WTC11 (cell line): ENCODE results near the gene RIMBP2. TPM values are rescaled to one million over a fixed set of nuclear protein-coding genes. Genes with fewer than 3 reads are reported as not detected.

Source experiments
- ATAC-seq: fragments of 200-7000 bp; cut with Tn5 transposase; 2 replicates; pipeline ENCODE4 v1.10.0; 2021; ENCODE audit warnings: mild to moderate bottlenecking, moderate library complexity
- CTCF ChIA-PET: fragments of 300-600 bp; sonication (Branson Sonifier 250); formaldehyde crosslinking; loops from one replicate; lab custom pipeline; 2021; ENCODE audit warnings: antibody characterized with exemption; lab: Charles Lee
- POLR2A ChIA-PET: fragments of 350-600 bp; sonication (Branson Sonifier 250); formaldehyde crosslinking; loops from one replicate; lab custom pipeline; 2021; ENCODE audit warnings: antibody characterized with exemption; lab: Charles Lee
- DNase-seq: peaks from one replicate; pipeline ENCODE4 v3.0.0; 2021; ENCODE audit warnings: low spot score
- H3K27ac Mint-ChIP-seq: 2 replicates; pipeline ENCODE4 v1.8.0; 2021; ENCODE audit warnings: mixed read lengths
- H3K27me3 Mint-ChIP-seq: 2 replicates; pipeline ENCODE4 v1.8.0; 2021; ENCODE audit warnings: low read depth, mild to moderate bottlenecking, moderate library complexity, mixed read lengths
- H3K36me3 Mint-ChIP-seq: 2 replicates; pipeline ENCODE4 v1.8.0; 2021; ENCODE audit warnings: mixed read lengths
- H3K4me1 Mint-ChIP-seq: 2 replicates; pipeline ENCODE4 v1.8.0; 2022; ENCODE audit warnings: mixed read lengths
- H3K4me3 Mint-ChIP-seq: 2 replicates; pipeline ENCODE4 v1.8.0; 2021; ENCODE audit warnings: mild to moderate bottlenecking, moderate library complexity, mixed read lengths
- H3K9me3 Mint-ChIP-seq: 2 replicates; pipeline ENCODE4 v1.8.0; 2021; ENCODE audit warnings: mixed read lengths
- ARID4B ChIP-seq: sonication (generic); formaldehyde crosslinking; IDR thresholded peaks from 2 replicates; pipeline ENCODE4 v1.8.0; 2023; ENCODE audit warnings: missing genetic modification reagents, mild to moderate bottlenecking, borderline replicate concordance
- ATF1 ChIP-seq: sonication (generic); formaldehyde crosslinking; IDR thresholded peaks from 2 replicates; pipeline ENCODE4 v1.8.1; 2023; ENCODE audit warnings: mild to moderate bottlenecking, moderate library complexity, missing genetic modification reagents
- CREB1 ChIP-seq: sonication (generic); formaldehyde crosslinking; IDR thresholded peaks from 2 replicates; pipeline ENCODE4 v1.8.0; 2023; ENCODE audit warnings: mild to moderate bottlenecking, missing genetic modification reagents
- CREM ChIP-seq: sonication (generic); formaldehyde crosslinking; IDR thresholded peaks from 2 replicates; pipeline ENCODE4 v1.8.1; 2022; ENCODE audit warnings: mild to moderate bottlenecking, missing genetic modification reagents, moderate library complexity
- E2F1 ChIP-seq: sonication (generic); formaldehyde crosslinking; IDR thresholded peaks from 2 replicates; pipeline ENCODE4 v1.8.0; 2022; ENCODE audit warnings: mild to moderate bottlenecking, missing genetic modification reagents
- E2F4 ChIP-seq: sonication (generic); formaldehyde crosslinking; IDR thresholded peaks from 2 replicates; pipeline ENCODE4 v1.8.1; 2022; ENCODE audit warnings: low read depth, mild to moderate bottlenecking, moderate library complexity, missing genetic modification reagents, borderline replicate concordance
- FOXP1 ChIP-seq: sonication (generic); formaldehyde crosslinking; IDR thresholded peaks from 2 replicates; pipeline ENCODE4 v1.8.0; 2022; ENCODE audit warnings: missing genetic modification reagents, mild to moderate bottlenecking, moderate library complexity, borderline replicate concordance
- JUN ChIP-seq: sonication (generic); formaldehyde crosslinking; IDR thresholded peaks from 2 replicates; pipeline ENCODE4 v1.8.0; 2023; ENCODE audit warnings: mild to moderate bottlenecking, missing genetic modification reagents
- NFYB ChIP-seq: sonication (generic); formaldehyde crosslinking; conservative IDR thresholded peaks from 2 replicates; pipeline ENCODE4 v1.8.0; 2022; ENCODE audit warnings: low read depth, missing genetic modification reagents
- NR3C1 ChIP-seq: sonication (generic); formaldehyde crosslinking; conservative IDR thresholded peaks from 2 replicates; pipeline ENCODE4 v1.8.1; 2023; ENCODE audit warnings: low read depth, mild to moderate bottlenecking, missing genetic modification reagents
- SMAD4 ChIP-seq: sonication (generic); formaldehyde crosslinking; IDR thresholded peaks from 2 replicates; pipeline ENCODE4 v1.8.0; 2022; ENCODE audit warnings: mild to moderate bottlenecking, missing genetic modification reagents
- STAT6 ChIP-seq: sonication (generic); formaldehyde crosslinking; conservative IDR thresholded peaks from 2 replicates; pipeline ENCODE4 v1.8.1; 2023; ENCODE audit warnings: mild to moderate bottlenecking, low read depth, missing genetic modification reagents, moderate library complexity
- TP53 ChIP-seq: sonication (generic); formaldehyde crosslinking; IDR thresholded peaks from 2 replicates; pipeline ENCODE4 v1.8.1; 2023; ENCODE audit warnings: mild to moderate bottlenecking, missing genetic modification reagents
- ZMAT4 ChIP-seq: fragments of 250-450 bp; sonication (Bioruptor Pico); IDR thresholded peaks from 2 replicates; pipeline ENCODE4 v1.9.0; 2021; ENCODE audit warnings: mild to moderate bottlenecking
- ZNF121 ChIP-seq: sonication (generic); formaldehyde crosslinking; IDR thresholded peaks from 2 replicates; pipeline ENCODE4 v1.8.0; 2023; ENCODE audit warnings: missing genetic modification reagents
- ZNF219 ChIP-seq: sonication (generic); formaldehyde crosslinking; IDR thresholded peaks from 2 replicates; pipeline ENCODE4 v1.8.0; 2023; ENCODE audit warnings: missing genetic modification reagents, mild to moderate bottlenecking, borderline replicate concordance
- ZNF263 ChIP-seq: sonication (generic); formaldehyde crosslinking; IDR thresholded peaks from 2 replicates; pipeline ENCODE4 v1.8.1; 2022; ENCODE audit warnings: low read depth, mild to moderate bottlenecking, moderate library complexity, missing genetic modification reagents
- ZNF416 ChIP-seq: fragments of 250-450 bp; sonication (Bioruptor Pico); IDR thresholded peaks from 2 replicates; pipeline ENCODE4 v1.9.0; 2021; ENCODE audit warnings: mild to moderate bottlenecking, inconsistent platforms
- ZNF423 ChIP-seq: fragments of 250-450 bp; sonication (Bioruptor Pico); IDR thresholded peaks from 2 replicates; pipeline ENCODE4 v2.1.2; 2022; ENCODE audit warnings: mild to moderate bottlenecking, moderate library complexity
- ZNF532 ChIP-seq: fragments of 250-450 bp; sonication (Bioruptor Pico); IDR thresholded peaks from 2 replicates; pipeline ENCODE4 v1.9.0; 2021; ENCODE audit warnings: mild to moderate bottlenecking, borderline replicate concordance
- total RNA-seq: library from RNA; stranded (reverse); gene quantifications from 3 replicates; pipeline ENCODE4 v1.2.3, GENCODE V29; 2021

Gene RIMBP2
- total RNA-seq, 1 experiment from 2014 or later = 2.6 TPM

- TF ChIP-seq ZNF532 (no peak), STAT6 (no peak), ARID4B (CRISPR knock-in tag) (no peak), TP53 (no peak), ZNF416 (no peak), ATF1 (CRISPR knock-in tag) (no peak), NR3C1 (CRISPR knock-in tag) (no peak), ZNF423 (CRISPR knock-in tag) (no peak), ZNF219 (CRISPR knock-in tag) (no peak), E2F4 (CRISPR knock-in tag) (no peak), JUN (CRISPR knock-in tag) (no peak), CREB1 (no peak), NFYB (CRISPR knock-in tag) (no peak)
- POLR2A ChIA-PET = interaction anchor here (0.7 kb wide), 1 partner anchor 403 kb away, joined by 3 read pairs; no protein-coding TSS in a partner anchor
Measured at GRCh38 chr12:130405332-130405731, 310.8 kb downstream of the RIMBP2 start.

GRCh38 chr12:130401703-130402102, 314.4 kb downstream of the RIMBP2 start:
- no peak for DNase-seq
- Mint-ChIP-seq H3K27me3 (no peaks in the 10 kb centered on the region; the same call in 1 of the 2 replicates), H3K27ac (no peak overlapping the region), H3K9me3 (peaks cover 25% of the 10 kb centered on the region), H3K4me1 (peaks cover 7% of the 10 kb centered on the region; the same call in 1 of the 2 replicates), H3K4me3 (no peak overlapping the region), H3K36me3 (no peaks in the 10 kb centered on the region)
- ATAC-seq = peak; percentile 60
- ChIA-PET POLR2A (no interaction called here), CTCF (interaction anchor here (0.6 kb wide), 1 partner anchor 346 kb away, joined by 4 read pairs; no protein-coding TSS in a partner anchor)
- TF ChIP-seq ZMAT4 (no peak), CREM (CRISPR knock-in tag) (no peak), ZNF263 (CRISPR knock-in tag) (no peak), FOXP1 (CRISPR knock-in tag) (no peak), JUN (CRISPR knock-in tag) (no peak), ZNF121 (CRISPR knock-in tag) (no peak), E2F1 (no peak), SMAD4 (CRISPR knock-in tag) (no peak)

More at GRCh38 chr12:130405332-130405731, 310.8 kb downstream of the RIMBP2 start:
- peaks cover 5% of the 10 kb centered on the region for H3K9me3 Mint-ChIP-seq
- no peak overlapping the region for H3K27ac Mint-ChIP-seq
- no peaks in the 10 kb centered on the region for H3K36me3 Mint-ChIP-seq
- H3K4me3 Mint-ChIP-seq = no peak overlapping the region
- ATAC-seq (no peak; the same call in 1 of the 2 replicates), DNase-seq (no peak)
- peaks cover 7% of the 10 kb centered on the region; the same call in 1 of the 2 replicates for H3K4me1 Mint-ChIP-seq
- CTCF ChIA-PET = no interaction called here
- no peaks in the 10 kb centered on the region; the same call in 1 of the 2 replicates for H3K27me3 Mint-ChIP-seq
